ENCODE data around the gene MED12L.
A peak's percentile ranks its signal among the peaks of the same experiment; 100 is the strongest.

Gene MED12L

DNA sequence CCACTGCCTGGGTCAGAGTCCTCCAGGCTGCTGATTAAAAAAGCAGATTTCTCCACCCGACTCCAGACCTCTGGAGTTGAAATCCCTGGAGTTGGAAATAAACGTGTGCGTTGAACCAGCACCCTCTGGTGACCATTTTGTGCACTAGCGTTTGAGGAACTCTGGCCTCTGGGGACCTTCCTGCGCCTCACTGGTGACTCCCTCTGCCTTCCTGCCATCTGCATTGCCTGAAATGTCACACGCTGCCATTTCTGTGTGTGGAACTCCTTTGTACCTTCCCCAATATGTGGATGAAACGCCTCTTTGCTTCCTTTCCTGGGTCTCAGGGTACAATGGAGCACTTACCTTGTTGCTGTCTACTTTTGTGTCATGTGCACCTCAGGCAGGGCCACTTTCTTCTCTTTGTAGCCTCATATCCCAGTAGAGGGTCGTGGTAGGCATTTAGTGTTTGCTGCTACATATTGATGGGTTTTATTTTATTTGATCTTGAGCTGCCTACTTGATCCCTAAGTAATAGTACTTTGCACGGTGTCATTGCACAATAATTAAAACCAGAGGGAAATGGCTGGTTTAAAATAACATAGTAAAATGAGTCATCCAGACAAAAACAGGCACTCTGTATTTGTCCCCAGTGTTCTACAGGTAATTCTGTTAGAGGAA, 60.7 kb downstream of the MED12L start:
- no peak overlapping the region for H3K27ac ChIP-seq (ENCODE audit: extremely low read depth, low read depth, low read length)
- H3K4me3 ChIP-seq (ENCODE audit: low read depth, low read length) = no peak overlapping the region
- H3K9me3 ChIP-seq (ENCODE audit: control insufficient read depth, insufficient read depth, low read depth, low read length) = no peaks in the 10 kb centered on the region
- CTCF ChIA-PET = interaction anchor here (0.6 to 2.3 kb wide), 23 partner anchors 12 to 424 kb away, joined by 3 to 6 read pairs (median 4); partner anchors contain the start of gene MED12L
- H3K36me3 ChIP-seq (ENCODE audit: control insufficient read depth in 2 of 2, insufficient read depth in 1 of 2, low read length in 2 of 2) = no peaks in the 10 kb centered on the region
- peaks cover 8% of the 10 kb centered on the region for H3K4me1 ChIP-seq (ENCODE audit: control insufficient read depth, insufficient read depth, low read length)
- TF ChIP-seq ZNF184 (tag by site-specific recombination; IDR thresholded peaks at IDR 0.05) (no peak), BCL11A (tag by site-specific recombination; IDR thresholded peaks at IDR 0.05; ENCODE audit: low read depth) (no peak), ZNF654 (tag by site-specific recombination; IDR thresholded peaks at IDR 0.05; ENCODE audit: low read depth) (peak; percentile 91), ZNF660 (tag by site-specific recombination; IDR thresholded peaks at IDR 0.05) (peak; percentile 34; the same call in 1 of the 2 replicates), ZFP3 (tag by site-specific recombination; IDR thresholded peaks at IDR 0.05; ENCODE audit: low read depth) (no peak), SCRT1 (tag by site-specific recombination; IDR thresholded peaks at IDR 0.05; ENCODE audit: borderline replicate concordance) (0 out of 2 replicates have a peak, but pooled peaks have one; percentile 18), IKZF3 (tag by site-specific recombination; IDR thresholded peaks at IDR 0.05) (peak; percentile 88), ZSCAN30 (tag by site-specific recombination; IDR thresholded peaks at IDR 0.05) (peak; percentile 28; the same call in 1 of the 2 replicates), ZNF155 (tag by site-specific recombination; IDR thresholded peaks at IDR 0.05) (no peak), ZNF335 (tag by site-specific recombination; conservative IDR thresholded peaks at IDR 0.05) (peak; percentile 86), SCRT2 (tag by site-specific recombination; IDR thresholded peaks at IDR 0.05) (0 out of 2 replicates have a peak, but pooled peaks have one; percentile 33), FEZF1 (tag by site-specific recombination; IDR thresholded peaks at IDR 0.05) (no peak), ZNF366 (tag by site-specific recombination; conservative IDR thresholded peaks at IDR 0.05) (0 out of 2 replicates have a peak, but pooled peaks have one; percentile 11), ZBTB20 (tag by site-specific recombination; IDR thresholded peaks at IDR 0.05) (peak; percentile 48; the same call in 1 of the 2 replicates), ZBTB48 (tag by site-specific recombination; IDR thresholded peaks at IDR 0.05) (peak; percentile 54)
- TF ChIP-seq, protein P1, sequence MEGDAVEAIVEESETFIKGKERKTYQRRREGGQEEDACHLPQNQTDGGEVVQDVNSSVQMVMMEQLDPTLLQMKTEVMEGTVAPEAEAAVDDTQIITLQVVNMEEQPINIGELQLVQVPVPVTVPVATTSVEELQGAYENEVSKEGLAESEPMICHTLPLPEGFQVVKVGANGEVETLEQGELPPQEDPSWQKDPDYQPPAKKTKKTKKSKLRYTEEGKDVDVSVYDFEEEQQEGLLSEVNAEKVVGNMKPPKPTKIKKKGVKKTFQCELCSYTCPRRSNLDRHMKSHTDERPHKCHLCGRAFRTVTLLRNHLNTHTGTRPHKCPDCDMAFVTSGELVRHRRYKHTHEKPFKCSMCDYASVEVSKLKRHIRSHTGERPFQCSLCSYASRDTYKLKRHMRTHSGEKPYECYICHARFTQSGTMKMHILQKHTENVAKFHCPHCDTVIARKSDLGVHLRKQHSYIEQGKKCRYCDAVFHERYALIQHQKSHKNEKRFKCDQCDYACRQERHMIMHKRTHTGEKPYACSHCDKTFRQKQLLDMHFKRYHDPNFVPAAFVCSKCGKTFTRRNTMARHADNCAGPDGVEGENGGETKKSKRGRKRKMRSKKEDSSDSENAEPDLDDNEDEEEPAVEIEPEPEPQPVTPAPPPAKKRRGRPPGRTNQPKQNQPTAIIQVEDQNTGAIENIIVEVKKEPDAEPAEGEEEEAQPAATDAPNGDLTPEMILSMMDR (tag by site-specific recombination; IDR thresholded peaks at IDR 0.05) = peak; percentile 82
- TF ChIP-seq, protein P2, sequence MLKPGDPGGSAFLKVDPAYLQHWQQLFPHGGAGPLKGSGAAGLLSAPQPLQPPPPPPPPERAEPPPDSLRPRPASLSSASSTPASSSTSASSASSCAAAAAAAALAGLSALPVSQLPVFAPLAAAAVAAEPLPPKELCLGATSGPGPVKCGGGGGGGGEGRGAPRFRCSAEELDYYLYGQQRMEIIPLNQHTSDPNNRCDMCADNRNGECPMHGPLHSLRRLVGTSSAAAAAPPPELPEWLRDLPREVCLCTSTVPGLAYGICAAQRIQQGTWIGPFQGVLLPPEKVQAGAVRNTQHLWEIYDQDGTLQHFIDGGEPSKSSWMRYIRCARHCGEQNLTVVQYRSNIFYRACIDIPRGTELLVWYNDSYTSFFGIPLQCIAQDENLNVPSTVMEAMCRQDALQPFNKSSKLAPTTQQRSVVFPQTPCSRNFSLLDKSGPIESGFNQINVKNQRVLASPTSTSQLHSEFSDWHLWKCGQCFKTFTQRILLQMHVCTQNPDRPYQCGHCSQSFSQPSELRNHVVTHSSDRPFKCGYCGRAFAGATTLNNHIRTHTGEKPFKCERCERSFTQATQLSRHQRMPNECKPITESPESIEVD (tag by site-specific recombination; IDR thresholded peaks at IDR 0.05) = peak; percentile 67
- POLR2A ChIA-PET = no interaction called here

DNA sequence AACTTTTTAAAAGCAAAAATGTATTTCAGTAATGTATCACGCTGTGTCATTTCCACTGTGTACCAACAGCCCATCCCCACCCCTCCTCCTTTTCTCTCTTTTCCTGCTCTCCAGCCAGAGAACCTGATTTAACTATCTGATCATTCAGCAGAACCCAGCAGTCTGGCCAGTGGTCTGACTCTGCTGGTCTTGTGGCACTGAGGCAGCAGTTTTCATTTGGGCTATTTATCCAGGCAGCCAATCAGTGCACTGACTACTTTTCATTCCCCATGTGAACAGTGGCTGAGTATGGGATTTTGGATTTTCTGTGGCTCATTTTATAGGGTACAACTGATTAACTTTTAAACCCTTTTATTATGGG, 61.2 kb downstream of the MED12L start:
- ChIA-PET POLR2A (no interaction called here), CTCF (interaction anchor here (0.6 to 2.3 kb wide), 15 partner anchors 16 to 425 kb away, joined by 3 to 6 read pairs (median 5); partner anchors contain the start of gene MED12L)
- peaks cover 8% of the 10 kb centered on the region for H3K4me1 ChIP-seq (ENCODE audit: control insufficient read depth, insufficient read depth, low read length)
- no peaks in the 10 kb centered on the region for H3K9me3 ChIP-seq (ENCODE audit: control insufficient read depth, insufficient read depth, low read depth, low read length)
- no peak overlapping the region for H3K4me3 ChIP-seq (ENCODE audit: low read depth, low read length)
- TF ChIP-seq GFI1B (tag by site-specific recombination; IDR thresholded peaks at IDR 0.05) (no peak), ZNF423 (tag by site-specific recombination; IDR thresholded peaks at IDR 0.05) (no peak), ZNF660 (tag by site-specific recombination; IDR thresholded peaks at IDR 0.05) (peak; percentile 92)
- no peak overlapping the region for H3K27ac ChIP-seq (ENCODE audit: extremely low read depth, low read depth, low read length)
- H3K36me3 ChIP-seq (ENCODE audit: control insufficient read depth in 2 of 2, insufficient read depth in 1 of 2, low read length in 2 of 2) = no peaks in the 10 kb centered on the region

All from HEK293 (cell line).